Fibroblast of peridontal ligament (primary cell): Measurements from ENCODE around the gene PFN1.
A peak's percentile ranks its signal among the peaks of the same experiment; 100 is the strongest.
"Not testable (repeated sequence)": the region's sequence is repeated elsewhere in the genome, so short reads cannot be mapped to it uniquely, and the experiment has no call there.

Experiments used
- DNase-seq: peaks from one replicate; pipeline ENCODE4 v3.0.0-alpha.2; 2010; ENCODE audit errors: extremely low read depth

The PFN1 gene

GRCh38 chr17:4921320-4921719 is 27.0 kb downstream of the PFN1 start:
- no peak for DNase-seq

- DNase-seq = peak; percentile 56
These were observed 27.8 kb downstream of the PFN1 start for GRCh38 chr17:4920351-4921048.

- DNase-seq = no peak
These were observed 28.8 kb downstream of the PFN1 start for GRCh38 chr17:4919511-4920047.

GRCh38 chr17:4914551-4914950 is 33.8 kb downstream of the PFN1 start:
- DNase-seq = not testable (repeated sequence)

GRCh38 chr17:4913994-4914393 is 34.3 kb downstream of the PFN1 start:
- DNase-seq = peak; percentile 43

- DNase-seq = peak; percentile 92
These were observed 39.4 kb downstream of the PFN1 start for GRCh38 chr17:4908711-4909496.

- DNase-seq = no peak
These were observed 40.0 kb downstream of the PFN1 start for GRCh38 chr17:4908301-4908700.

- DNase-seq = not testable (repeated sequence)
These were observed 41.7 kb downstream of the PFN1 start for GRCh38 chr17:4906642-4907041.

- DNase-seq = peak; percentile 74
These were observed 45.1 kb downstream of the PFN1 start, which contains the start of gene CHRNE for GRCh38 chr17:4903051-4903818. Gene CHRNE, minus strand, starts transcription at chr17:4903098. Its CDS starts 35 bp downstream, at chr17:4903063.

GRCh38 chr17:4902540-4902939 is 45.8 kb downstream of the PFN1 start:
- no peak for DNase-seq

- DNase-seq = no peak
These were observed 46.5 kb downstream of the PFN1 start for GRCh38 chr17:4901648-4902344.

- DNase-seq = no peak
These were observed 47.2 kb downstream of the PFN1 start for GRCh38 chr17:4901108-4901647.

GRCh38 chr17:4900231-4901107 is 47.9 kb downstream of the PFN1 start:
- DNase-seq = no peak

- DNase-seq = peak; percentile 74
These were observed 48.7 kb downstream of the PFN1 start, which contains the start of gene C17orf107 for GRCh38 chr17:4899341-4900230. Gene C17orf107, plus strand, starts transcription at chr17:4899536. Its CDS starts 227 bp downstream, at chr17:4899763.

GRCh38 chr17:4898927-4899326 is 49.4 kb downstream of the PFN1 start:
- DNase-seq = no peak

GRCh38 chr17:4898351-4898750 is 50.0 kb downstream of the PFN1 start:
- no peak for DNase-seq

- DNase-seq = no peak
These were observed 50.5 kb downstream of the PFN1 start for GRCh38 chr17:4897785-4898184.

GRCh38 chr17:4897198-4897687 is 51.1 kb downstream of the PFN1 start:
- DNase-seq = no peak
